ENCODE data around the gene COL20A1. TPM values are rescaled to one million over a fixed set of nuclear protein-coding genes. Genes with fewer than 3 reads are reported as not detected.

Gene COL20A1
- total RNA-seq, 3 donors from 2014 or later: not detected

GRCh38 chr20:63375438-63375837, 82.5 kb downstream of the COL20A1 start:
- no peaks in the 10 kb centered on the region for H3K36me3 ChIP-seq (ENCODE audit: low read depth)
- no peaks in the 10 kb centered on the region for H3K4me1 ChIP-seq (ENCODE audit: low read depth)
- DNase-seq (no peak), ATAC-seq (no peak)
- intact Hi-C loops (cut with DNase I, micrococcal nuclease): no loop called here
- TF ChIP-seq CTCF (IDR thresholded peaks at IDR 0.05): no peak
- H3K4me3 ChIP-seq: no peak overlapping the region
- H3K9me3 ChIP-seq: no peaks in the 10 kb centered on the region

GRCh38 chr20:63376283-63377250, 83.6 kb downstream of the COL20A1 start:
- DNase-seq (no peak), ATAC-seq (no peak)
- Histone ChIP-seq H3K36me3 (ENCODE audit: low read depth) (no peaks in the 10 kb centered on the region), H3K9me3 (no peaks in the 10 kb centered on the region), H3K4me3 (no peak overlapping the region), H3K4me1 (ENCODE audit: low read depth) (no peaks in the 10 kb centered on the region)
- TF ChIP-seq CTCF (IDR thresholded peaks at IDR 0.05): no peak
- intact Hi-C loops (cut with DNase I, micrococcal nuclease): no loop called here

GRCh38 chr20:63377256-63377941, 84.4 kb downstream of the COL20A1 start:
- Histone ChIP-seq H3K4me1 (ENCODE audit: low read depth) (no peaks in the 10 kb centered on the region), H3K4me3 (no peak overlapping the region), H3K9me3 (no peaks in the 10 kb centered on the region), H3K36me3 (ENCODE audit: low read depth) (no peaks in the 10 kb centered on the region)
- intact Hi-C loops (cut with DNase I, micrococcal nuclease): no loop called here
- no peak for TF ChIP-seq CTCF (IDR thresholded peaks at IDR 0.05)
- DNase-seq: no peak
- no peak for ATAC-seq

GRCh38 chr20:63377951-63378381, 85.0 kb downstream of the COL20A1 start:
- Histone ChIP-seq H3K9me3 (no peaks in the 10 kb centered on the region), H3K4me1 (ENCODE audit: low read depth) (no peaks in the 10 kb centered on the region), H3K36me3 (ENCODE audit: low read depth) (no peaks in the 10 kb centered on the region), H3K4me3 (no peak overlapping the region)
- DNase-seq (no peak), ATAC-seq (no peak)
- intact Hi-C loops (cut with DNase I, micrococcal nuclease): no loop called here
- no peak for TF ChIP-seq CTCF (IDR thresholded peaks at IDR 0.05)

GRCh38 chr20:63378626-63379025, 85.6 kb downstream of the COL20A1 start:
- no peaks in the 10 kb centered on the region for H3K9me3 ChIP-seq
- H3K4me1 ChIP-seq (ENCODE audit: low read depth): no peaks in the 10 kb centered on the region
- no peak overlapping the region for H3K4me3 ChIP-seq
- intact Hi-C loops (cut with DNase I, micrococcal nuclease): no loop called here
- no peak for ATAC-seq
- DNase-seq: no peak
- no peaks in the 10 kb centered on the region for H3K36me3 ChIP-seq (ENCODE audit: low read depth)
- TF ChIP-seq CTCF (IDR thresholded peaks at IDR 0.05): no peak
